OCI-LY7 (cell line): ENCODE data around the gene DDX54. TPM values are rescaled to one million over a fixed set of nuclear protein-coding genes. Genes with fewer than 3 reads are reported as not detected.

Source experiments
- BruUV-seq: library from RNA; stranded (reverse); fragments of 400-500 nt; replicated peaks from 2 replicates; lab custom pipeline; 2021; lab: Mats Ljungman, UMichigan
- CTCF ChIA-PET: fragments of 300-600 bp; sonication (Branson Sonifier 250); formaldehyde crosslinking; loops from one replicate; lab custom pipeline; 2022; ENCODE audit warnings: antibody characterized with exemption; ENCODE audit not compliant: unreplicated experiment; lab: Charles Lee
- POLR2A ChIA-PET: fragments of 300-600 bp; sonication (Branson Sonifier 250); formaldehyde crosslinking; loops from one replicate; lab custom pipeline; 2022; ENCODE audit warnings: antibody characterized with exemption; lab: Charles Lee
- DNase-seq: peaks from one replicate; pipeline ENCODE4 v3.0.0-alpha.2; 2015; ENCODE audit warnings: low spot score
- H2AFZ ChIP-seq: fragments of 200-600 bp; sonication (generic), shearing (Covaris generic); 2 replicates; pipeline ENCODE4 v1.6.1; 2014; ENCODE audit warnings: mild to moderate bottlenecking, antibody characterized with exemption, low read length, moderate library complexity
- H3K27ac ChIP-seq: fragments of 200-600 bp; sonication (generic); 2 replicates; pipeline ENCODE4 v1.5.1; 2014; ENCODE audit warnings: mixed run types, low read depth, mild to moderate bottlenecking, moderate library complexity, low read length, inconsistent platforms; ENCODE audit not compliant: poor library complexity, severe bottlenecking
- H3K36me3 ChIP-seq: fragments of 200-600 bp; sonication (generic); 2 replicates; pipeline ENCODE4 v1.6.1; 2014; ENCODE audit warnings: mild to moderate bottlenecking, antibody characterized with exemption, low read length, moderate library complexity, mixed read lengths; ENCODE audit not compliant: insufficient read depth
- H3K4me1 ChIP-seq: fragments of 200-600 bp; sonication (generic); 2 replicates; pipeline ENCODE4 v1.5.1; 2014; ENCODE audit warnings: mild to moderate bottlenecking, low read length; ENCODE audit not compliant: insufficient read depth, poor library complexity, severe bottlenecking
- H3K4me2 ChIP-seq: fragments of 200-600 bp; sonication (generic); 2 replicates; pipeline ENCODE4 v1.6.1; 2014; ENCODE audit warnings: mild to moderate bottlenecking, low read length
- H3K4me3 ChIP-seq: fragments of 200-600 bp; sonication (generic); 2 replicates; pipeline ENCODE4 v1.5.1; 2014; ENCODE audit warnings: mild to moderate bottlenecking, low read depth, low read length; ENCODE audit not compliant: poor library complexity, severe bottlenecking
- H3K79me2 ChIP-seq: fragments of 200-600 bp; sonication (generic); 2 replicates; pipeline ENCODE4 v1.6.1; 2016; ENCODE audit warnings: low read depth, mild to moderate bottlenecking, low read length, moderate library complexity, mixed read lengths; ENCODE audit not compliant: insufficient read depth
- H3K9me2 ChIP-seq: fragments of 200-600 bp; sonication (generic); 2 replicates; pipeline ENCODE4 v1.6.1; 2016; ENCODE audit warnings: mild to moderate bottlenecking, low read length, mixed read lengths; ENCODE audit not compliant: insufficient read depth
- H3K9me3 ChIP-seq: fragments of 200-600 bp; sonication (generic); 2 replicates; pipeline ENCODE4 v1.6.1; 2014; ENCODE audit warnings: mild to moderate bottlenecking, mixed run types, low read length, mixed read lengths
- H4K20me1 ChIP-seq: fragments of 200-600 bp; sonication (generic); 2 replicates; pipeline ENCODE4 v1.6.1; 2014; ENCODE audit warnings: mild to moderate bottlenecking, antibody characterized with exemption, low read length, moderate library complexity, mixed read lengths; ENCODE audit not compliant: insufficient read depth
- EZH2phosphoT487 ChIP-seq: fragments of 200-600 bp; sonication (generic); IDR thresholded peaks from 2 replicates; pipeline ENCODE4 v1.6.1; 2018; ENCODE audit warnings: low read depth, borderline replicate concordance, mild to moderate bottlenecking, mixed run types, antibody characterized with exemption, low read length, moderate library complexity, mixed read lengths
- intact Hi-C: fragments of 100-400 bp; cut with micrococcal nuclease; formaldehyde crosslinking; loops from one replicate; pipeline ENCODE4 v1.10.0; 2022; ENCODE audit not compliant: unreplicated experiment
- total RNA-seq, 2 experiments: library from RNA; depleted of rRNA in 1 of 2; stranded (reverse); fragments of >200 nt in 1 of 2; shearing (Covaris generic) in 1 of 2; gene quantifications; 2 replicates each; pipeline ENCODE4 v1.2.3, GENCODE V29; 2014 to 2022
- TF ChIP-seq, protein P1 (sequence below): fragments of 200-600 bp; sonication (generic); conservative IDR thresholded peaks from 2 replicates; pipeline ENCODE4 v1.5.1; 2014; ENCODE audit warnings: mild to moderate bottlenecking, antibody characterized with exemption, low read length, moderate library complexity, mixed read lengths

The DDX54 gene
- total RNA-seq, 2 experiments from 2014 or later = 87.2 to 145 TPM

DNA sequence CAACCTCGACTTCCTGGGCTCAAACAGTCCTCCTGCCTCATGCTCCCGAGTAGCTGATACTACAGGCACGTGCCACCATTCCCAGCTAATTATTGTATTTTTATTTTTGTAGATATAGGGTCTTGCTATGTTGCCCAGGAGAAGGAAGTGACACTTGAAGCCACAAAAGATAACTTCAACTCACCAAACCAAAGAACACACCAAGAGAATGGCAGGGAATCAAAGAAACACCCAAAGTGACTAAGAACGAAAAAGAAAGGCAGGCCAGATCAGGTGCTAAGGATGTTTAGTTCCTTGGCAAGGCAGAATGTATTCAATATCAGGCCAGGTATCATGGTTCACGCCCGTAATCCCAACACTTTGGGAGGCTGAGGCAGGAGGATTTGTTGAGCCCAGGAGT lies 25.9 kb upstream of the DDX54 start:
- no peaks in the 10 kb centered on the region for H3K9me2 ChIP-seq
- peak overlapping the region; percentile 99 for H3K27ac ChIP-seq
- ChIA-PET POLR2A (interaction anchor here (0.7 to 13.0 kb wide), 6 partner anchors 10 to 49 kb away, joined by 3 to 183 read pairs (median 3); partner anchors contain the start of genes RITA1 and TPCN1), CTCF (interaction anchor here (0.6 kb wide), 1 partner anchor 11 kb away, joined by 11 read pairs; no protein-coding TSS in a partner anchor)
- BruUV-seq = no TSS peak
- peaks cover 100% of the 10 kb centered on the region for H3K4me1 ChIP-seq
- no peak overlapping the region for H2AFZ ChIP-seq
- H3K9me3 ChIP-seq = no peaks in the 10 kb centered on the region; the same call in 1 of the 2 replicates
- H3K36me3 ChIP-seq = peaks cover 66% of the 10 kb centered on the region
- H3K4me2 ChIP-seq = peak overlapping the region; percentile 89
- no peaks in the 10 kb centered on the region for H4K20me1 ChIP-seq
- DNase-seq = no peak
- intact Hi-C loops = no loop called here
- H3K79me2 ChIP-seq = peaks cover 70% of the 10 kb centered on the region
- no peak overlapping the region for H3K4me3 ChIP-seq
- TF ChIP-seq, protein P1, sequence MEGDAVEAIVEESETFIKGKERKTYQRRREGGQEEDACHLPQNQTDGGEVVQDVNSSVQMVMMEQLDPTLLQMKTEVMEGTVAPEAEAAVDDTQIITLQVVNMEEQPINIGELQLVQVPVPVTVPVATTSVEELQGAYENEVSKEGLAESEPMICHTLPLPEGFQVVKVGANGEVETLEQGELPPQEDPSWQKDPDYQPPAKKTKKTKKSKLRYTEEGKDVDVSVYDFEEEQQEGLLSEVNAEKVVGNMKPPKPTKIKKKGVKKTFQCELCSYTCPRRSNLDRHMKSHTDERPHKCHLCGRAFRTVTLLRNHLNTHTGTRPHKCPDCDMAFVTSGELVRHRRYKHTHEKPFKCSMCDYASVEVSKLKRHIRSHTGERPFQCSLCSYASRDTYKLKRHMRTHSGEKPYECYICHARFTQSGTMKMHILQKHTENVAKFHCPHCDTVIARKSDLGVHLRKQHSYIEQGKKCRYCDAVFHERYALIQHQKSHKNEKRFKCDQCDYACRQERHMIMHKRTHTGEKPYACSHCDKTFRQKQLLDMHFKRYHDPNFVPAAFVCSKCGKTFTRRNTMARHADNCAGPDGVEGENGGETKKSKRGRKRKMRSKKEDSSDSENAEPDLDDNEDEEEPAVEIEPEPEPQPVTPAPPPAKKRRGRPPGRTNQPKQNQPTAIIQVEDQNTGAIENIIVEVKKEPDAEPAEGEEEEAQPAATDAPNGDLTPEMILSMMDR = no peak
- TF ChIP-seq EZH2phosphoT487 = no peak

DNA sequence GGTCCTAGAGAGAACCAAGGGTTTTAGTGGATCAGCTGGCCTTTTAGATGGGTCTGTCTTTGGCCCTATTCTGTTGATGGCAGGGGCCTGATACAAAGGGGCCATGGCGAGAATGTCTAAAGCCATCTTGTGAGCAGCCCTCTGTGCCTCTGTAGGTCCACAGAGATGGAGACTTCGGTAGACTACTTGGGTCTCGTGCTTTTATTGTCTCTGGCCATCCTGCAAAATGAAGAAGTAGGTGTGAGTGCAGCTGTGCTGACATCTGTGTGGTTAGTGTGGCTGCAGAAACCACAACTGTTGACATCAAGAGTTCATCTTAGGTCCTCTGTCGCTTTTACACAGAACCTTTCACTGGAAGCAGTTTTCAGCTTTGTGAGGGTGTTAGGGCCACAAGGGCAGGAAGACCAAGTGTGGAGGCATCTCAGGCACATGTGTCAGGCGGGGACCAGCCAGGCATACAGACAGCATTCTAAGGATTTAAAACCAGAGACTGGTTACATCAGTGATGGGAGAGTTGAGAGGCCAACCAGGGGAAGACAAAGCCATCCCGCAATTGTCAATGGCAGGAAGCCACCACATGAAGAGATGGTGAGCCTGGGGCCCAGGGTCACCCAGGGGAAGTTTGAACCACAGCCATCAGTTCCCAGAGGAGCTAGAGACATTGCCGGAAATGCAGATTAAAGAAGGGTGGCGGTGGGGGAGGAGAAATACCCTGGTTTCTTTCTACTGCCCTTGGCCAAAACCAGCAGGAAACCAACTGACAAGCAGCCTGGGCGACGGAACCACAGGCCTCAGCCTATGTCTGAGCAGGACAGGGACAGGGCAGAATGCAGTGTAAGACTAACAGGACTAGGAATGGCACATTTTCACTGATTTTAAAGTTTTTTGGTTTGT lies 23.0 kb upstream of the DDX54 start:
- CTCF ChIA-PET = interaction anchor here (0.9 to 1.0 kb wide), 2 partner anchors 9 to 14 kb away, joined by 4 read pairs; no protein-coding TSS in a partner anchor
- H2AFZ ChIP-seq = no peak overlapping the region
- intact Hi-C loops = loop anchor here (1.0 kb wide), 3 partner anchors 9 to 23 kb away; partner anchors contain the start of genes DDX54 and RITA1

More for the DNA sequence above, 23.0 kb upstream of the DDX54 start:
- Histone ChIP-seq H3K9me3 (no peaks in the 10 kb centered on the region; the same call in 1 of the 2 replicates), H3K79me2 (peaks cover 50% of the 10 kb centered on the region), H3K4me3 (peak overlapping the region; percentile 59), H3K27ac (peak overlapping the region; percentile 99), H3K36me3 (peaks cover 73% of the 10 kb centered on the region), H3K4me1 (peaks cover 91% of the 10 kb centered on the region), H3K9me2 (no peaks in the 10 kb centered on the region), H3K4me2 (peak overlapping the region; percentile 89), H4K20me1 (no peaks in the 10 kb centered on the region)
- TF ChIP-seq, protein P1 = no peak
- no peak for TF ChIP-seq EZH2phosphoT487
- peak; percentile 98 for DNase-seq
- POLR2A ChIA-PET = interaction anchor here (1.2 to 13.0 kb wide), 6 partner anchors 9 to 138 kb away, joined by 3 to 183 read pairs (median 6); partner anchors contain the start of genes RITA1 and TPCN1
- TSS peak; percentile 71 for BruUV-seq
